8988T (cell line): Measurements from ENCODE around the gene RBM19.

Source experiments
- DNase-seq: peaks from one replicate; pipeline ENCODE4 v3.0.0; 2011

The RBM19 gene

DNA sequence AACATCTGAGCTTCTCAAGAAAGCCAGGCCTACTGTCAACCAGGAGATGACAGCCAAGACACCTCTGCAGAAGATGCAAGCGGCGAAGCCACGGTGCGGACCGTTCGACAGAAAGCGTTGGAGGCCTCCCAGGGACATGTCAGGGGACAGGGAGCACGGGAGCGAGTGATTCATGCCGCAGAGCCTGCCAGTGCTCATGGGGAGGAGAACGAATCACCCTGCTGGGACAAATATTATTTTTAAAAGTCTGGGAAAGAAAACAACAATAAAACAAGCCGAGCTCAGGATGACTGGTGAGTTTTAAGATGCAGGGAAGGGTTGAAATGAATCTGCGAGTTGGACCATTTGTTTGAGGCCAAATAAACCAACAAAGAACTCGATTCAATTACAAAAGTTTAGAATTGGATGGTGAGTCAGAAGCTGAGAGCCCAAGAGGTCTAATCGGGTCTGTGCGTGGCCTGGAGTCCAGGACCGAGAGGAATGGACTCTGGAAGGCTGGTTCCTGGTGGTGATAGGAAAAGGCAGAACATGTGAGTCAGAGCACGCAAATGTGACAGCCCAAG lies 91.0 kb downstream of the RBM19 start:
- no peak for DNase-seq

DNA sequence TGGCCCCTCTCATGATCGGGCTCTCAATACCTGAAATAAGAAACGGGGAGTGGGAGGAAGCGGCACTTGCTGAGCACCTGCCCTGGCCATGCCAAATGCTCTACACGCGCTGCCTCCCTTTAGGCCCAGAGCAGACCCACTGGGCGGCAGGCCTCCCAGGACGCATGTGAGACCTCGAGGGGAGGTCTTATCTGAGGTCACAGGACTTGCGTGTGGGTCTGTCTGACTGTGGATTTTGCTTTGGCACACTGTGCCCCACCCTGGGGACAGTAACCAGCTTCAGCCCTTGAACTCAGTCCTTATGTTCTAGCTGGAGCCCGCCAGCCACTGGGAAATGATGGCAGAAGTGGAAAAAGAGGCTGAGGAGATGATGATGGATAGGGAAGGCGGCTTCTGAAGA lies 91.8 kb downstream of the RBM19 start:
- DNase-seq, result no peak

DNA sequence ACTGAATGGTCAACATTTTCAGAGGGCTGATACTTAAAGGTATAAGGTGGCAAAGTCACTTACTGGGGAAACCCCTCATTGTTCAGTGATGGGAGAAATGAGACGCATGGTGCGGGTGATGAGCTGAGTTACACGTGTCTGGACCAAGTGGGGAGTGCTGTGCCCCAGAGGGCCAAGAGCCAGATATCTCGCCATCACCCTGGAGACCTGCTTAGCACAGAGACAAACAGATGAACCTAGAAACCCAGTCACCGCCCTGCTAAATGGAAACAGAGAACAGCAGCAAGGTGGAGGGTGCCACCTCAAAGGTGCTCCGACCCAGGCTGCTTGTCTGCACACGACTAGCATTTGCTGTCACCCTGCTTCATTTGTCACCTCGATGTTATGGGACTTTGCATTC lies 92.4 kb downstream of the RBM19 start:
- DNase-seq, result no peak

DNA sequence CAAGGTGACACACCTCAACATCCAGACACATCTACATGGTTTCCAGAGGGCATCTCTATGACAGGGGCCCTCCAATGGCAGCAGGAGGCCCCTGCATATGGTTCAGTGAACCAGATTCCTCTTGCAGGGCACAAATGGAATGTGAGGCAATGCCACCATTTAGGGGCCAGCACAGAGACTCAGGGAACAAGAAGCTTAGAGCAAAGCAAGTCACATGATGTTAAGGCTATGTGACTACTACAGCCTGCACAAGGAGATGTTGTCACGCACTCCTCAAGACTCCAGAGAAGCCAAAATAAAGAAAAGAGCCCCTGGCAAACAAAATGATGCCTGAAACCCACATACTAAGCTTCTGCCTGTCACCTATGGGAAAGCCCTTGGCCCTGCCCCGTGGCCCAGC lies 95.2 kb downstream of the RBM19 start:
- DNase-seq, result no peak

DNA sequence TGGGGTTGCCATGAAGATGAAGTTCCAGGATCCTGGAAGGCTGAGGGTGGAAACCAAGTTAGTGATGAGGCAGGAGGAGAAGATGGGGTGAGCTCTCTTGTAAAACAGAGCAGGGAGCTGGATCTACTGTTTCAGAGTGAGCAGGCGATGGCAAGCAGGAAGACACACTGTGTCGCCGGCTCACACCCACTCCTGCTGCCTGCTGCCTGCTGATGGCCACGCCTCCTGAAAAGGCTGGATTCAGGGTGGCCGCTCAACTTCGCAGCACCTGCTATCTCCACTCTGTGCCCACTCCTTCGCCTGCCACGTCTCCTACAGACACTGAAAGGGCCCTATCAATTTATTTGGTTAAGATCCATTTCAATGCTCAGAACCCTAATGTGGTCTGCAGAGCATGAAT lies 96.1 kb downstream of the RBM19 start:
- no peak for DNase-seq

DNA sequence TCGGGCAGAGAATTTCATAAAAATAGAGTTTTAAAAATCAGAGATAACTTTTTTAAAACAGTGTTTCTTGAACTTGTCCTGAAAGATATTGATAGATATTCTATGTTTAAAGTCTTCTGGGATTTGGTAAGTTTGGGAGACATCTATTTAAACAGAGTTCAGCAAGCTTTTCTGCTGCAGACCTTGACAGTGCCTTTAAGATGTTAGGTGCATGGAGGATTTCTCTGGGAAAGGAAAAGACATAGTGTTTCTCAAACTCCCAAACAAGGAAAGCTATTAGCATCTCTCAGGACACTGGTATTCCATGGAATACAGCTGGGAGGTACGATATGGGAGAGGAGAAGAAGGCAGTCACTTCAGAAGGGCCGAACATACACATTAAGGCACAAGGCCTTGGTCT lies 97.8 kb downstream of the RBM19 start:
- no peak for DNase-seq

DNA sequence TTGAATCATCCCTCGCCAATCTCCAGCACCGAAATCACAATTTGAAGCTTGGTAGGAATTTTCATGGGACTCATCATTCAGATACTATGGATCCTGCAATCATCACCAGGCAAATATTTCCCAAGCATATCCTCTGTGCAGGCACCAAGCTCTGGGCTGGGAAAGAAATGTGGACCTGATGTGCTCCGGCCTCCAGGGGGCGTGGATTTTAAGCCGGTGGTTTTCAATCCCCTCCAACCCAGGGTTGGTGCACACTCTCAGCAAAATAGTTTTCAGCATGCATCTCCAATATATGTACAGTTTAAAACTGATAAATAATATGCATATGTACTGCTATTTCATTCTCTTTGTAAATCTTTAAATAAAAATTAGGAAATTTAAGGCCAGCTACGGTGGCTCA lies 98.9 kb downstream of the RBM19 start:
- peak; percentile 74 for DNase-seq

DNA sequence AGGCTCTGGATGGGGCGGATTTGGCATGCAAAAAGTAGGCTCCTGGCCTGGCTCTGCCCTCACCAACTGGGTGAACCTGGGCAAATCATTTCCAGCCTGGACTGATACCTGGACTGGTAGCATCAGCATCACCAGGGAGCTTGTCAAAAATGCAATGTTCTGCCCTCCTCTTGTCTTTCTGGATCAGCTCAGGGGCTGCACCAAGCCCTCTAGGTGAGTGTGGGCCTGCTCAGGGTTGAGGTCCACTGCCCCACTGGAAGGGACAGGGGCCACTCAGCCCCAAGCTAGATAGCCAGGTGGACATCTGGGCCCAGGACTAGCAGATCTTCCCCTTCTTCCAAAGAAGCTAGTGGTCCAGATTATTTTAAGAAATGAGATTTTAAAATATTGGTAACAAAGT lies 99.6 kb downstream of the RBM19 start:
- no peak for DNase-seq

DNA sequence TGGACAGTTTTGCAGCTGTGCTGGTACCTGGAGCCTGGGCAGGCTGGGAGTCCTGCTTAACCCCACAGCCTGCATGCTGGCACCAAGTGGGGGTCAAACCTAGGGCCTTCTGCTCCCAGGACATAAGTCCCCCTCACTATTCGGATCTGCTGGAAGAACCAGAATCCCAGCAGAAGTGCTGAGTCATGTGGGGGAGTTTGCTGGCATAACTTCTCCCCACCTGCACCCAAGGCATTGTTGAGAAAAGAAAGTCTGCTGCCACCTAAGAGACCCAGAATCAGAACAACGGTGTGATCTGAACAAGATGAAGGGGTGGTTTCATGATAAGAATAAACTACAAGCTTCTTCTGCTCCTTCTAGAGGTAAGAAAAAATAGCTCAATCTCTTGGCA lies 102.7 kb downstream of the RBM19 start:
- DNase-seq, result no peak

DNA sequence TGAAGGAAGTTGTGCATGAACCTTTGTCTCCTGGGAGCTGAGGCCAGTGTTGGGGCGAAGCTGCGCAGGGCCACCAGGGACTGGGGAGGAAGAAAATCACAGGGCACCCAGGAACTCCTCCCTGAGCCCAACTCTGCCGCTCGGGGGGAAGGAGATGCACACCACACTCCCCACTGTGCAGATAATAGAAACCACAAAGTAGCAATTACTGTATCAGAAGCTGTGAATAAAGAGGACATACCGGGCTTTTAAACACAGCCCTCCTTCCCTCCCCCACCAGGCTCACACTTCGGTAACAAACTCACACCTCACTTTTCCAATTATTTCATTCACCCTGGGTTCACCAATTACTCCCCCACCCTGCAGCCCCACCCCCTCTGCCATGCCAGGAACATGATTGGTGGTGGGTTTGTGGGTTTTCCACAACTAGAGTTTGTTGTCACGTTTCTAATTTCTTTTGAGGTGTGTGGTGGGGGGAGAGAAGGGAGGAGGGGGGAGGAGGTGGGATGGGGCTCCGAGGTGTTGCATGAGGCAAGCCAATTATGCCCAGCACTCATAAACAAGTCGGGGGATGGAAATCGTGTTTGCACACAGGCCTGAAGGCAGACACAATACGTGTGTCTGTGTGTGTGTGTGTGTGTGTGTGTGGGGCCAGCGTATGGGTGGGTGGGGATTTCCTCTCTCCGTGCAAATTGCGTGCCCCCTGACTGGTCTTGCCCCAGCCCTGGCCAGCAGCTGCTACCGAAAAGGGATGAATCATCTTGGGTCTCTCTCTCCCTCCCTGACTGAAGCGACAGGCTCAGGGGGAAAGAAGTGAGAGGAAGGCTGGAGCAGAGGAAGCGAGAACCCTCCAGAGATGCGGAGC lies 103.3 kb downstream of the RBM19 start:
- no peak for DNase-seq

DNA sequence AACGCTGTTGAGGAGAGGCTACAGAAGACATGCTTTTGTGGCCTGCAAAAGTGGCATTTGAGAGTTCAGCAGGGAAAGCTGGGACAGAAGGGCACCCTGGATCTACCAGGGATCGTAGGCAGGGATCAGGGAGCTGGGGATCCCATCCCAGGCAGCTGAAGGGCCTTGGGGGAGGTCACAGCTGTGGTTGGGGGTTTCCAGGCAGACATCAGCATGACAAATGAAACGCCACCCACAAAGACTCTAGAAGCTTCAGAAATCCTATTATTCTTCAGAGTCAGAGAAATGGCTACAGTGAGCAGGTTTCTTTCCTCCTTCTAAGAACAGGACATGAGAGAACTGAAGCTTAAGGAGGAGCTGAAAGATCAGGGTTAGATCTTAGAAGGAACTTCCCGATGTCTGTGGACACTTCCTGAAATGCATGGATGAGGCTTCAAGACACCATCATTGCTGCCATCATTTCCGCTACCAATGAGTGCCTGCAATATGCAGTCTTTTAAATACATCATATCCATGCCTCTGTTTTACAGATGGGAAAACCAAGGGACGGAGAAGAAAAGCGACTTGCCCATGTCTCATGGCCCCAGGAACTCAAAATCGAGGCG lies 104.3 kb downstream of the RBM19 start:
- DNase-seq, result no peak

DNA sequence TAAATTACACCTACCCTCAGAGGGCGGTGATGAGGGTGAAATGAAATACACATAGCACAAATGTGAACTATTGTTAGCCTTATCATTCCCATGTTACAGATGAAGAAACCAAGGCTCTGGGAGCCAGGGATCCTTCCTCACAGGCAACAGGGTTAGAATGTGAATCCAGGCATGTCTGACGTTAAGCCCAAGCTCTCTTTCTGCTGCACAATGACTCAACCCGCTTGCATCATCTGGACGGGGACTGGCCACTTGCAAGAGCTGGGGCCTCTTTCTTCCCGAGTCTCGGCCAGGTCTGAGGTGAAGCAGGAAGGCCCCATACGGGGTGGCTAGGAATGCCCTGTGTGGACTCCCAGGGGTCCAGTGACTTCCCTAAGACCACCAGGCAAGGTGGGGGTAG lies 105.2 kb downstream of the RBM19 start:
- no peak for DNase-seq

DNA sequence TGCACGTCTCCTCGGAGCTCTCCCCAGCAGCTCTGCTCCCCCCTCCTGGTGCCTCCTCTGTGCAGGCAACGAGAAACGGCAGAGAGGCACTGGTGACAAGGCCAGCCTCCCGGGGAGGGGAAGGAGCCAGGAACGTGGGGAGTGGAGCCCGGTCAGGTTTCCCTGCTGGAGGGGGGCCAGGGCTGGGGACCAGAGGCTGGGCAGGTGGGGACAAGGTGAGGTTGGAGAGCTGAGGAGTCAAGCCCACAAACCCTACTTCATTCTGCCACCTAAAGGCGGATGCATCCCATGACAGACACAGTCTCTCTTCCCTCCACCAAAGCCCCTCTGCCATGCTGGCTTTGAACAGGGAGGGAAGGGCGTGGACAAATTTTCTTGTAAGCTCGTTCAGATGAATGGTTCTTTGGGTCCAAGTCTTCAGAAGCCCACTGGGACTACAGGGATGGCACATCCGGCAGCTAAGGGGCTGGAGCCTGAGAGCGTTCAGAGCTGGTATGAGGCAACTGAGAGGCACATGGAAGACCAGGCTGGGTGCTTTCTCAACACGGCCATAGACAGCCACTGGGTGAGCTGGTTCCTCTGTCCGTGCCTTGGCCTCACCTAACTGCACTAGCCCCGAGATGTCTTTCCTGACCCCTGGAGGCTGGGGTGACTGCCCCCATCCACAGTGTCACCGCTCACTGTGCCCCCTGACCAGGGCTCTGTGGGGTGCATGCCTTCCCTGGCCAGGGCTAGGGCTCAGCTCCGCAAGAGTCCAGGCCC lies 105.9 kb downstream of the RBM19 start:
- DNase-seq, result no peak

DNA sequence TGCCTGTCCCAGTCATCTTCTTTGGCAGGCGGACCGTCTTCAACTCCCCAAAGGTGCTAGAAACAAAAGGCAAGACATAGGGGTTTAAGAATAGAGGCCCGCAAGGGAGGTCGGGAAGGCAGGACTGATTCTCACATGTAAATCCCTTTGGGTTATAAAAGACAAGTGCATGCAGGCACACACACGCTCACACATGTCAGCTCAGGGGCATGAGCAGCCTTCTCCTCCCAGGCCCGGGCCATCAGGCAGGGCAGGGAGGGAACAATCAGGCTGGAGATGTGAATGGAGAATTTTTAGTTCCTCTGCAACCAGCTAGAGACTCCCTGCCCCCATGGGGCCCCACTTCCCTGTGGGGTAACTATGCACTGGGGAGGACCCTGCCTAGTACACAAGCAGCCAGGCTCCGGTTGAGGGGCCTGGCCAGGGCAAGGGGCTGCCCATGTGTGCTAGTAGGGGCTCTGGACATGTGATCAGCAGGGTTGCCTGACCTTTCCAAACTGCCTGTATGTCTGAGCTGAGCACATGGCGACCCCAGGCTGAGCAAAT lies 107.2 kb downstream of the RBM19 start:
- no peak for DNase-seq

DNA sequence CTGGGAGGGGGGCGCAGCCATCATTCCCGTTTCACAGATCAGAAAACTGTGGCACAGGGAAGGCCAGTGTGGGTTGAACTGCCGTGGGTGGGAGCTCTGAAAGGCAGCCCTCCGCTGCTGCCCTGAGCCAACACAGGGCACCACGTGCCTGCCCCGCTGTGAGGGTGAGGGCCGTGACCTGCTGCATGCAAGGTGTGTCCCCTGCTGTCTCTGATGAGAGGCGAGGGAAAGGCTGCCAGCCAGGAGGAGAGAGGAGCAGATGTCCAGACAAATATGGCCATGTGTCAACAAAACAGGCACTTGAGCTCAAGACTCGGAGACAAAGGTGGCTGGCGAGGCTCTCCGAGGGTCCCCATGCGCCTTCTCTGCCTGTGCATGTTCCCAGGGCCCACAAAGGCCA lies 108.8 kb downstream of the RBM19 start:
- no peak for DNase-seq

DNA sequence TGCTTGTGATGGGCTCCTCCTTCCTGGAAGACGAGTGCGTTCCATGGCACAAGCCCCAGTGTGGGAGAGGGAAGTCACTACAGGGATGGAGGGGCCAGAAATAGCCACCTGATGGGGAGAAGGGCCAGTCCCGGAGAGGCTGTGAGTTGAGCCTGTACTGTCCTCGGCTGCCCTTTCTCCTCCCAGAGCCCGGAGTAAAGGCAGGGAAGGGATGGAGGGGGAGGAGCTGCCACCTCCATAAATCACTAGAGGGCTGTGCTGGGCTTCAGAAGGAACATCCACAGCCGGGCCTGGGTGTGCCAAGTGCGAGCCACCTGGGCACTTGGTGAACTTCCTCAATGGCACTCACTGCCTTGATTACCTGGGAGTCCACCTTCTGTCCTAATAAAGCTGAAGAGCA lies 110.1 kb downstream of the RBM19 start:
- no peak for DNase-seq

DNA sequence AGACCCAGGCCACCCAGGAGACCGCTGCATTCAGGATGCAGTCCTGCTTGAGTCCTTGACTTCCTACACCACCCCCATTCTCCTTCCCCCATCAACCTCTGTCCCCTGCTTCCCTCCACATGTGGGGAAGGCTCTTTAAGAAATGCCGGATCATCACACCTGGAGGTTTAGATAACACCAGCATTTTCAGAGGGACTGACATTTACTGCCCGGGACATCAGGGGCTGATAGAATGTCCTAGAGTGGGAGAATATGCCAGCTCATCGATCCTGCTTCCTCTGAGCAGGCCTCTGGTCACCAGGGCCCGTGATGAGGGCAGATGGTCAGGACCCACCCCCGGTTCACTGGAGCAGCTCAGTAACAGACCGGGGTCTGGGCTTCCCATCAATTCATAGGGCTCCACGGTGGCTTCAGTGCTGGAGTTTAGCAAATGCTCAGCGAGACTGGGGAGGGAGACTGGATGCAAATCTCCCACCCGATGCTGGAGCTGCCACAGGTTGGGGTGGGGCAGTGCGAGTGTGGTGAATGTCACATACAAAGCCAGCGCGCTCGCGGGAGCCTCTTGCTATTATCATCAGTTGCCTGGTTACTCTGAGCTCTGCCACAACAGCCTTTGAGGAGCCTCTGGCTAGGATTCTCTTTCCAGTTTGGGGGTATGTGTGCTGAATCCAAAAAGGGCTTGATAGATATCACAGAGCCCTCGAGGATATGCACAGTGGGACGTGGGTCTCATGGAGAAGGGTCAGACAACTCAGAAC lies 111.6 kb downstream of the RBM19 start:
- no peak for DNase-seq

DNA sequence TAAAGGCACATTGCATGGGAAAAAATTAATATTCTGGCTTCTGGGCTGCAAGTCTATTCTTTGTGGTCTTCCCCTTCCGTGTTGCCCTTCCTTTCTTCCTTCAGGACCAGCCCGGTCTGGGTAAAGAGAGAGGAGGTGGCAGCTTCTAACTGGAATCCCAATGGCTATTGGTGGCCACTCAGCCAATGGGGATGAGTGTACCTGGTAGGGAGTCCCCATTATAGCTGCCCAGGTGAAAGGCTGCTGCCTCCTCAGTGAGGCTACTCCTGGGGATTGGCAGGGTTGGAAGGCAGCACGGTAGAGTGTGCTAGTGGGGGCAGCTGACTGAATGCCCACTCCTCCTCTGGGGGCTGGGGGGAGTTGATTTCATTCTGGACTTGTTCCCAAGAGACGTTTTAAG lies 112.6 kb downstream of the RBM19 start:
- no peak for DNase-seq

DNA sequence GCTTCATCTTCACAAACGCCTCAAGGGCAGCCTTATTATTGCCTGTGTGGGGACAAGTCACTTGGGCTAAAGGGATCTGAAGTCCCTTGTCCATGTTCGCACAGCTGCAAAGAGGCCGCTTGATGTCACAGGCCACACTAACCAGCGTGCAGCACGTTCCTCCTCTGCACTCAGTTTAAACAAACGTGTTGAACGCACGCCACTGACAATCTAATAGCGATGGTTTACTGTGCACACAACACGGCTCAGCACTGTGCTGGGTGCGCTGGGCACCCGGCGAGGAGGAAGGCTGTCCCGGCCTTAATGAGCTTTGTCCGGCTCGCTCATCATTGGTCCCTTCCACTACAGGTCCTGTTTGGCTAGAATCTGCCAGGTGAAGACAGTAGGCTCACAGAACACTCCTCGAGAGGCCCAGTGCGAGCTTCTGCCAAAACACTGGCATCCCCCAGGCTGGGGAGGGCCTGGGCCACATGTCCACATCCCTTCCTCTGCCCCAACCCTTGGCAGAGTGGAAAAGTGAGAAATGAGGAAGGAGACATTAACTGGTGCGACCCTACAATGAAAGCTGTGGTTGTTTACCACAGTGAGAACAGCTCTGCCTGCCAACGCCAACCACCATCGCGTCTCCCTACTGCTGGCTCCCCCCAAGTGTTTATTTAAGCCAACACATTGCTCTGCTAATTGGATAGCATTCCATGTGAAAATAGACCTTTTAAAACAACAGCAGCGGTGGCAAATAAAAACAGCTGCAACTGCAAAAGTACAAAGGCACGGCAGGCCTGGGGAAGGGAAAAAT lies 113.2 kb downstream of the RBM19 start:
- DNase-seq, result no peak

DNA sequence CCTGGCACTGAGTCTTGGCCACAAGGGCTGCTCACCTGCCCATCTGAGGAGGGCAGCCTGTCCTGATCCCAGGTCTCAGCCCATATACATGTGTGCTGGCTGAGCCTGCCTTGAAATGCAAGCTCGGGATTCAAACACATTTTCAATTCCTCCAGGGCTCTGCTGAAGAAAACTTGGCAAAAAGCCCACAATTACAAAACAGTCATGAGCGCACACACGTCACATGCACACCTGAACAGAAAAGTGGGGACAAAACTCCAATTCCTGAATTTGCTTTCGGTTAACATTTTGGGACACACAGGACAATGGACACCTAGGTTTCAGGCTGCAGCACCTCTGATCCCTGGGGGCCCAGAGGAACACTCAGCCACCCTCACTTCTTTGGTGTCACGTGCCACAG lies 113.9 kb downstream of the RBM19 start:
- DNase-seq, result no peak

DNA sequence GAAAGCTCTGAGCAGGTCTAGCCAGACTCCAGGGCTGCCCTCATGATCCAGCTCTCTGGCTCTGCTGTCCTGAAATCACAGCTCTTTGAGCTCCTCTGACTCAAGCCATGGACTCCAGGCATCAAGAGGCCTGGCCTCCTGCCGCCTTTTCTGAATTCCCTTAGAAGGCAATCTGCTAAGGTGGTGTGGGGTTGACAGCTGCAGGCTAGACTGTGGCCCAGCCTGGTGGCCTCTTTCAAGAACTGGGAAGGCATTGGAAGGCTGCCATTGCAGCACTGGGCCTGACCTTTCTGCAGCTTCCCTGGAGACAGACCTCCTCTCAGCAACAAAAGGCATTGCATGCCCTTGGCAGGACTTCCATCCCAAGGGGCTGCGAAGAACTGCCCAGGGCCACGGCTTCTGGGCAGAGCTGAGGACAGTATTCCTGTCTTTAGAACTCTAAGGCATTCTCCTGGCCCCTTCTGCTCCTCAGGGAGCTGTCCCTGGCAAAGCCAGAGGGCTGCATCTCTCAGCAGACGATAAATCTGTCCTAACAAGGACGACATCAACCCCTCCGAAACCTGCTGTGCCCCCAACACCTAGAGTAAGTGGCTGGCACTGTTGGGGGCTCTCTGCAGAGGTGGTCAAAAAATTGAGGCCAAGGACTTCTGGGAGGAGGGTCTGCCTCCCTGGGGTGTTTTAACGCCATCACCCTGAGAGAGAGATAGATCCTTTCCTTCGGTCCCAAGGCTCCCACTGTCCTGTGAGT lies 115.6 kb downstream of the RBM19 start:
- no peak for DNase-seq
